Adrenal gland (tissue), 12 donors: ENCODE results near the gene ZNF384. TPM values are rescaled to one million over a fixed set of nuclear protein-coding genes. Genes with fewer than 3 reads are reported as not detected.

Source experiments
- DNase-seq, 7 donors: peaks; one replicate each; pipeline ENCODE4 v3.0.0-alpha.2; 2019 to 2020
- H3K27ac ChIP-seq, 5 donors: fragments of 200-600 bp; sonication (generic) in 4 of 5; 1 replicate in 3 of 5; 2 replicates in 2 of 5; pipeline versions ENCODE4 v1.5.1 to v1.8.0; 2016 to 2020; ENCODE audit warnings: mild to moderate bottlenecking in 1 of 5
- H3K27me3 ChIP-seq: fragments of 200-600 bp; 2 replicates; pipeline ENCODE4 v1.8.0; 2021
- H3K36me3 ChIP-seq, 2 donors: fragments of 200-600 bp; replicated peaks in 1 of 2; 1 replicate in 1 of 2; 2 replicates in 1 of 2; pipeline versions ENCODE4 v1.5.1 to v1.8.0; 2018 to 2022
- H3K4me1 ChIP-seq, 2 donors: fragments of 200-600 bp; replicated peaks in 1 of 2; 1 replicate in 1 of 2; 2 replicates in 1 of 2; pipeline versions ENCODE4 v1.5.1 to v1.8.0; 2018 to 2021
- H3K4me3 ChIP-seq, 4 donors: fragments of 200-600 bp; sonication (generic) in 3 of 4; one replicate each; pipeline ENCODE4 v1.5.1; 2016 to 2018
- H3K9me3 ChIP-seq, 3 donors: fragments of 200-600 bp; sonication (generic) in 1 of 3; replicated peaks in 1 of 3; 1 replicate in 2 of 3; 2 replicates in 1 of 3; pipeline versions ENCODE4 v1.5.1 to v1.8.0; 2016 to 2021
- POLR2A ChIP-seq, 2 donors: fragments of 450-650 bp; IDR thresholded peaks; one replicate each; pipeline ENCODE4 v1.6.1; 2017; ENCODE audit warnings: antibody characterized with exemption in 2 of 2, mild to moderate bottlenecking in 2 of 2, moderate library complexity in 1 of 2
- WGBS, 4 donors: extraction: QIAGEN DNeasy Blood & Tissue Kit in 2 of 4; methylation state at CpG; one replicate each; pipeline versions ENCODE4 v1.1.5 to v1.1.7; 2013 to 2017; 5-methylcytosine and 5-hydroxymethylcytosine counted together
- intact Hi-C, 2 donors: fragments of 100-400 bp; cut with DNase I; formaldehyde crosslinking; loops; one replicate each; pipeline versions ENCODE4 v1.14.1 to v1.15.0; 2022 to 2023
- polyA plus RNA-seq, 3 donors: library from polyadenylated mRNA; stranded (reverse); fragments of 200-250 nt in 2 of 3; fragments of 350-450 nt in 1 of 3; fragmentation: Illumina TruSeq in 1 of 3; extraction: RNeasy Lipid Tissue Mini Kit (QIAGEN cat#74804) in 1 of 3; gene quantifications; one replicate each; pipeline ENCODE4 v1.2.3, GENCODE V29; 2013 to 2014
- total RNA-seq, 9 donors: library from RNA; depleted of rRNA in 4 of 9; stranded (reverse); fragments of >200 nt in 4 of 9; fragments of 120-200 nt in 1 of 9; fragmentation: NEBNext Ultra II Directional in 1 of 9; extraction: Animal tissue kit (Norgen Biotek cat#: 25700) in 1 of 9; gene quantifications; one replicate each; pipeline versions ENCODE4 v1.1.0 to v1.2.4, GENCODE V29; 2013 to 2023
- TF ChIP-seq, protein P1 (sequence below), 6 experiments: fragments of 450-650 bp in 4 of 6; fragments of 200-600 bp in 2 of 6; sonication (generic) in 1 of 6; IDR thresholded peaks; 1 replicate in 5 of 6; 2 replicates in 1 of 6; pipeline versions ENCODE4 v1.5.1 to v1.8.0; 2016 to 2021; ENCODE audit warnings: antibody characterized with exemption in 6 of 6, mild to moderate bottlenecking in 2 of 6, moderate library complexity in 1 of 6
- donor health status: healthy with polysubstance abuse.
- donor health status: Bipolar disorder and iron deficiency.
- donor health status: DM: yes; HTN: yes; CAD: no.
- donor health status: DM: no; HTN: no; CAD: no.
- donor health status: DM: no; HTN: no; CAD: no.
- donor health status: DM: yes; HTN: yes; CAD: no.

The ZNF384 gene
- total and polyA plus RNA-seq, 12 donors = 19.9 to 71.2 (median 47.5) TPM

- peaks cover 0 to 23% of the 10 kb centered on the region in 2 donors for H3K36me3 ChIP-seq
- H3K9me3 ChIP-seq = no peaks in the 10 kb centered on the region
- peaks cover 14 to 17% of the 10 kb centered on the region in 2 donors for H3K4me1 ChIP-seq
- no peaks in the 10 kb centered on the region for H3K27me3 ChIP-seq
- H3K4me3 ChIP-seq = no peak overlapping the region
- H3K27ac ChIP-seq = peak overlapping the region in 1 of 5 donors; percentile 54
- peak in 2 of 7 donors; percentile 12 to 31 for DNase-seq
- intact Hi-C loops = loop anchor here in 1 of 2 donors (5.0 kb wide), 2 partner anchors 43 to 88 kb away; partner anchors contain the start of gene GPR162
- TF ChIP-seq, protein P1, sequence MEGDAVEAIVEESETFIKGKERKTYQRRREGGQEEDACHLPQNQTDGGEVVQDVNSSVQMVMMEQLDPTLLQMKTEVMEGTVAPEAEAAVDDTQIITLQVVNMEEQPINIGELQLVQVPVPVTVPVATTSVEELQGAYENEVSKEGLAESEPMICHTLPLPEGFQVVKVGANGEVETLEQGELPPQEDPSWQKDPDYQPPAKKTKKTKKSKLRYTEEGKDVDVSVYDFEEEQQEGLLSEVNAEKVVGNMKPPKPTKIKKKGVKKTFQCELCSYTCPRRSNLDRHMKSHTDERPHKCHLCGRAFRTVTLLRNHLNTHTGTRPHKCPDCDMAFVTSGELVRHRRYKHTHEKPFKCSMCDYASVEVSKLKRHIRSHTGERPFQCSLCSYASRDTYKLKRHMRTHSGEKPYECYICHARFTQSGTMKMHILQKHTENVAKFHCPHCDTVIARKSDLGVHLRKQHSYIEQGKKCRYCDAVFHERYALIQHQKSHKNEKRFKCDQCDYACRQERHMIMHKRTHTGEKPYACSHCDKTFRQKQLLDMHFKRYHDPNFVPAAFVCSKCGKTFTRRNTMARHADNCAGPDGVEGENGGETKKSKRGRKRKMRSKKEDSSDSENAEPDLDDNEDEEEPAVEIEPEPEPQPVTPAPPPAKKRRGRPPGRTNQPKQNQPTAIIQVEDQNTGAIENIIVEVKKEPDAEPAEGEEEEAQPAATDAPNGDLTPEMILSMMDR (IDR thresholded peaks at IDR 0.05) = no peak
- TF ChIP-seq POLR2A (IDR thresholded peaks at IDR 0.05) = no peak
- 64 to 79% (median 71%) methylated on average over 10 of the region's 10 CpGs for WGBS, 4 donors
These were observed 45.6 kb upstream of the ZNF384 start for GRCh38 chr12:6734506-6735387.

DNA sequence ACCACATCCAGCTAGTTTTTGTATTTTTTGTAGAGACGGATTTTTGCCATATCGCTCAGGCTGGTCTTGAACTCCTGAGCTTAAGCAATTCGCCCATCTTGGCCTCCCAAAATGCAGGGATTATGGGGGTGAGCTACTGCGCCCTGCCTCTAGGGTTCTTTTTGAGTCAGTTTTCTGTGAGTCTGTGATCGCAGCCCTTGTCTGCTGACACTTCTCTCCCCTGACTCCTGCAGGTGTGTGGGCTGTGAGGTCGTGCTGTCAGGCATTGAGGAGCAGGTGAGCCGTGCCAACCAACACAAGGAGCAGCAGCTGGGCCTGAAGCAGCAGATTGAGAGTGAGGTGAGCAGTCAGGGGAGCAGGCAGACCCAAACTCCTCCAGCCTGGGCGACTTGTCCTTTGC lies 41.0 kb upstream of the ZNF384 start:
- H3K4me1 ChIP-seq = peaks cover 4 to 10% of the 10 kb centered on the region in 2 donors
- no peak for DNase-seq
- H3K27me3 ChIP-seq = no peaks in the 10 kb centered on the region
- TF ChIP-seq, protein P1 (IDR thresholded peaks at IDR 0.05) = no peak
- TF ChIP-seq POLR2A (IDR thresholded peaks at IDR 0.05) = no peak
- H3K4me3 ChIP-seq = no peak overlapping the region
- 86 to 97% (median 94%) methylated on average over 6 to 8 of the region's 8 CpGs for WGBS, 4 donors
- intact Hi-C loops = loop anchor here in 1 of 2 donors (5.0 kb wide), 1 partner anchor 92 kb away; the partner anchor contains the start of gene GPR162
- no peak overlapping the region for H3K27ac ChIP-seq
- peaks cover 0 to 46% of the 10 kb centered on the region in 2 donors for H3K36me3 ChIP-seq
- H3K9me3 ChIP-seq = no peaks in the 10 kb centered on the region

GRCh38 chr12:6729186-6729585 lies 40.0 kb upstream of the ZNF384 start:
- H3K27ac ChIP-seq = no peak overlapping the region
- no peaks in the 10 kb centered on the region for H3K9me3 ChIP-seq
- H3K4me1 ChIP-seq = peaks cover 6 to 12% of the 10 kb centered on the region in 2 donors
- DNase-seq = no peak
- TF ChIP-seq POLR2A (IDR thresholded peaks at IDR 0.05) = no peak
- TF ChIP-seq, protein P1 (IDR thresholded peaks at IDR 0.05) = no peak
- peaks cover 0 to 46% of the 10 kb centered on the region in 2 donors for H3K36me3 ChIP-seq
- no peaks in the 10 kb centered on the region for H3K27me3 ChIP-seq
- 87 to 94% (median 92%) methylated on average over 8 to 18 of the region's 18 CpGs for WGBS, 4 donors
- H3K4me3 ChIP-seq = no peak overlapping the region
- intact Hi-C loops = no loop called here

GRCh38 chr12:6725350-6725749 lies 36.2 kb upstream of the ZNF384 start:
- TF ChIP-seq POLR2A (IDR thresholded peaks at IDR 0.05) = no peak
- TF ChIP-seq, protein P1 (IDR thresholded peaks at IDR 0.05) = no peak
- intact Hi-C loops = no loop called here
- no peaks in the 10 kb centered on the region for H3K27me3 ChIP-seq
- H3K4me1 ChIP-seq = peaks cover 6 to 12% of the 10 kb centered on the region in 2 donors
- WGBS, 4 donors = 88 to 94% (median 93%) methylated on average over 7 of the region's 7 CpGs
- no peak overlapping the region for H3K27ac ChIP-seq
- no peak for DNase-seq
- no peak overlapping the region for H3K4me3 ChIP-seq
- H3K36me3 ChIP-seq = peaks cover 0 to 29% of the 10 kb centered on the region in 2 donors
- no peaks in the 10 kb centered on the region for H3K9me3 ChIP-seq
